Endometrium (tissue), 2 donors: Measurements from ENCODE around the gene SMC6.

Source experiments
- FAIRE-seq: peaks from 2 replicates; lab custom pipeline; 2012; peaks lifted over from hg19 to GRCh38; lab: Jason Lieb, UNC
- donor health status: control.
- donor health status: control.

Gene SMC6

DNA sequence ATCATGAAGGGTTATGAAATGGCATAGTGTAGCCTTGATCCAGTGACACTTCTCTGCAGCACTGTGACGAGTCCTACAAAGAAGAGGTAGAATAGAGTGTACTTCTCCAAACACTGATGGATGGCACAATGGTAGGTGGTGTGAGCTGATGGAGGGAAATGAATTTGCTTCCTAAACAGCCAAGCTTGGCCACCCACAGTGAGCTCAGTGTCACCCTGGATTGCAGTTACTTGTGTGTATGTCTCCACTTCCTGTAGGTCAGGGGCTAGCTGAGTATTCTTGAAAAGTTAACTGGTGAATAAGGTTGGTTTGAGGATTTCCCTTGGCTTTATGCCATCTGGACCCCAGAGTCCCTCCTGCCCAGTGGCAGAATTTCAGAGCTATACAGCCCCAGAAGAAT lies 137.2 kb downstream of the SMC6 start:
- no peak for FAIRE-seq

DNA sequence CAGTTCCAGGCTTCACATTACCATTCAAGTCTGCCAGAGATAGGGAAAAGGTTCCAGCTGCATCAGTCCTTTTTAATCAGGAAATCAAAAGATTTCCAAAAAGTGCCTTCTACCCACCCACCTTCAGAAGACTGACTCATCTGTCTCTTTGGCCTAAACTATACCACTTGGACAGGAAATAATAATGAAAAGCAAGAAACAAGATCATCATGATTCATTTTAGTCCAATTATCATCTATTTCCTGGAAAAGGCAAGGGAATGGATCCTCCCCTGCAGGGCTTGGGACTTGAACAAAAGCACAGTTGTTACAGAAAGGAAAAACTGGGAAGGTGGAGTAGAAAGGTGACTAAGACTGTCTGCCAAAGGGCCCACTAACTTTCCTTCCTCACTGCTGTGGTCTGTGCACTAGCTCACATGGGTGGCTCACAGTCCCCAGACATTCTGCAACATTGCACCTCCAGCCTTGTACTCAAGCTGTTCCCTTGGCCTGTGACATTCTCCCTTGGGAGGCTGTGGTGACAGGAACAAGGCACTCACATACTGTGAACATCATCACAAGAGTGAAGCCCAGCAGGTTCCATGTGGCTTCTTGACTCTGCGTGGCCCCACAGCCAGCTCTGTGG lies 137.8 kb downstream of the SMC6 start:
- FAIRE-seq = no peak

DNA sequence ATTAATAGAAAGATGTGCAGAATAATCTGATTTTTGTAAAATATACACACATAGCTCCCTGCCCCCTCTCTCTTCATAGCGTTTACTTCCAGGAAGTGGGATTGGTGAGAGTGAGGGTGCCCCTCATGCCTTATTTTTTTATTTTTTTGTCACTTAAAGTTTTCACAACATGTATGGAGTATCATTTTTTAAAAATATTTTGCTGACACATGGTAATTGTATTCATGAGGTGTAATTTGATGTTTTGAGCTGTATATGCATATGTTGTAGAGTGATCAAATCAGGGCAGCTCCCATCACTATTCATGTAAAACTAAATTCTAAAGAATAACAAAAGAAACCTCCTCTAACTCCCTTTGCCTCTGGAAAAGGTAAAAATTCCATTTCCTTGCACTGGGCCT lies 138.5 kb downstream of the SMC6 start:
- no peak for FAIRE-seq

- FAIRE-seq = no peak
Observed at GRCh38 chr2:17614174-17614930, 139.3 kb downstream of the SMC6 start.
